Gastrocnemius medialis (tissue), 4 donors: Measurements from ENCODE around the gene BACE1-AS.

ENCODE experiments used
- POLR2A ChIP-seq, 2 donors: fragments of 450-650 bp; IDR thresholded peaks; one replicate each; pipeline ENCODE4 v1.6.1; 2017; ENCODE audit warnings: antibody characterized with exemption in 2 of 2, mild to moderate bottlenecking in 2 of 2, moderate library complexity in 2 of 2
- TF ChIP-seq, protein P1 (sequence below), 5 experiments: fragments of 450-650 bp in 3 of 5; fragments of 200-600 bp in 2 of 5; sonication (generic) in 2 of 5; IDR thresholded peaks in 4 of 5; conservative IDR thresholded peaks in 1 of 5; 1 replicate in 4 of 5; 2 replicates in 1 of 5; pipeline ENCODE4 v1.5.1; 2016 to 2019; ENCODE audit warnings: antibody characterized with exemption in 5 of 5, mild to moderate bottlenecking in 3 of 5, moderate library complexity in 3 of 5

DNA sequence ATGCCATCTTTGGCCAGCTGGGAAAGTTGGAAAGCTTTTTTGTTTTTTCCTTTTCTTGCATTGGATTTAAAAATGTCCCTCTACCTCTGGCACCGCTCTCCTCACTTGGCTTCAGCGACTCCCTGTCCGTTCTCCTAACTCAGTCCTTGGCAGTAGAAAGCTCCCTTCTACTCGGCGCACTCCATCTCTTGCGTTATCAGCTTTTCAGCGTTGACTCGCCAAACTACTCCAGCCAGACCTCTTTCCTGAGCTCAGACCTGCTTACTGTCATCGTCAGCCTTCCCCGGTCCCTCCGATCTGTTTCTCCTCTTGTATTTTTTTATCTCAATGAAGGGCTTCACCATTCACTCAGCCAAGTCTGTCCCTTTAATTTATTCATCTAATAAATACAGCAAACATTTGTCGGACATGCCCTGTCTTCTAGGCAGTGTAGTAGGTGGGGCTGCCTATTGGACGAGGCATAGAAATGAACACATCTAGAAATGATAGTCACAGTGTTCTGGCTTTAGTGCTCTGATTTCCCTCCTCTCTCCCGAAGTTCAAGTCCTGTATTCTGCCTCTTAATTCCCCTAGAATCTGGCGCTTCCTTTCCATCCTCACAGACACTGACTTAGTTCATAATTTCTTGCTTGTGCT lies 37.3 kb downstream of the BACE1-AS start:
- TF ChIP-seq, protein P1, sequence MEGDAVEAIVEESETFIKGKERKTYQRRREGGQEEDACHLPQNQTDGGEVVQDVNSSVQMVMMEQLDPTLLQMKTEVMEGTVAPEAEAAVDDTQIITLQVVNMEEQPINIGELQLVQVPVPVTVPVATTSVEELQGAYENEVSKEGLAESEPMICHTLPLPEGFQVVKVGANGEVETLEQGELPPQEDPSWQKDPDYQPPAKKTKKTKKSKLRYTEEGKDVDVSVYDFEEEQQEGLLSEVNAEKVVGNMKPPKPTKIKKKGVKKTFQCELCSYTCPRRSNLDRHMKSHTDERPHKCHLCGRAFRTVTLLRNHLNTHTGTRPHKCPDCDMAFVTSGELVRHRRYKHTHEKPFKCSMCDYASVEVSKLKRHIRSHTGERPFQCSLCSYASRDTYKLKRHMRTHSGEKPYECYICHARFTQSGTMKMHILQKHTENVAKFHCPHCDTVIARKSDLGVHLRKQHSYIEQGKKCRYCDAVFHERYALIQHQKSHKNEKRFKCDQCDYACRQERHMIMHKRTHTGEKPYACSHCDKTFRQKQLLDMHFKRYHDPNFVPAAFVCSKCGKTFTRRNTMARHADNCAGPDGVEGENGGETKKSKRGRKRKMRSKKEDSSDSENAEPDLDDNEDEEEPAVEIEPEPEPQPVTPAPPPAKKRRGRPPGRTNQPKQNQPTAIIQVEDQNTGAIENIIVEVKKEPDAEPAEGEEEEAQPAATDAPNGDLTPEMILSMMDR (IDR thresholded peaks at IDR 0.05 in 4 of 5, conservative IDR thresholded peaks at IDR 0.05 in 1 of 5): no peak
- no peak for TF ChIP-seq POLR2A (IDR thresholded peaks at IDR 0.05)
